ENCODE data around the gene WAS. TPM values are rescaled to one million over a fixed set of nuclear protein-coding genes. Genes with fewer than 3 reads are reported as not detected.
"Not testable (repeated sequence)": the region's sequence is repeated elsewhere in the genome, so short reads cannot be mapped to it uniquely, and the experiment has no call there.

Gene WAS
- total and polyA plus RNA-seq, 2 donors (not counting 1 experiment from before 2014, with no cell fraction given): 88.7 to 98.0 TPM

DNA sequence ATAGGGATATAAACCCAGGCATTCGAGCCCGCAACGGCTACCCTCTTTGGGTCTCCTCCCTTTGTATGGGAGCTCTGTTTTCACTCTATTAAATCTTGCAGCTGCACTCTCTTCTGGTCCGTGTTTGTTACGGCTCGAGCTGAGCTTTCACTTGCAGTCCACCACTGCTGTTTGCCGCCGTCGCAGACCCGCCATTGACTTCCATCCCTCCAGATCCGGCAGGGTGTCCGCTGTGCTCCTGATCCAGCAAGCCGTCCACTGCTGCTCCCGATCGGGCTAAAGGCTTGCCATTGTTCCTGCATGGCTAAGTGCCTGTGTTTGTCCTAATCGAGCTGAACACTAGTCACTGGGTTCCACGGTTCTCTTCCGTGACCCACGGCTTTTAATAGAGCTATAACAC is 28.9 kb upstream of the WAS start:
- H3K79me2 ChIP-seq (ENCODE audit: control insufficient read depth, insufficient read depth, low read length); H3K27me3 ChIP-seq (replicated peaks in 1 of 4; ENCODE audit: control extremely low read depth in 1 of 4, control insufficient read depth in 3 of 4, insufficient read depth in 4 of 4, low read length in 3 of 4); CTCF ChIA-PET; H2AFZ ChIP-seq (ENCODE audit: insufficient read depth, low read depth, low read length, poor library complexity, severe bottlenecking); H3K9me3 ChIP-seq (ENCODE audit: control extremely low read depth in 1 of 3, control insufficient read depth in 2 of 3, insufficient read depth in 1 of 3, low read length in 2 of 3); DNase-seq; H3K4me3 ChIP-seq (ENCODE audit: control extremely low read depth in 1 of 5, extremely low read depth in 1 of 5, insufficient read depth in 1 of 5, low read depth in 2 of 5, low read length in 4 of 5); H3K4me1 Mint-ChIP-seq; H3K27ac ChIP-seq (ENCODE audit: low read length in 2 of 2); H3K36me3 ChIP-seq (replicated peaks in 1 of 2; ENCODE audit: control extremely low read depth in 1 of 2, control insufficient read depth in 1 of 2, extremely low read depth in 1 of 2, insufficient read depth in 2 of 2, low read length in 1 of 2); H3K4me2 ChIP-seq (replicated peaks; ENCODE audit: low read depth, low read length, poor library complexity, severe bottlenecking); intact Hi-C loops (cut with micrococcal nuclease); H3K4me3 Mint-ChIP-seq; ATAC-seq (ENCODE audit: low read depth); H3K9me3 Mint-ChIP-seq (ENCODE audit: insufficient read depth); POLR2A ChIA-PET; H3K27ac Mint-ChIP-seq; H3K27me3 Mint-ChIP-seq; H3K4me1 ChIP-seq (ENCODE audit: control insufficient read depth in 2 of 2, insufficient read depth in 2 of 2, low read length in 2 of 2); H4K20me1 ChIP-seq (ENCODE audit: control insufficient read depth, insufficient read depth, low read length, poor library complexity, severe bottlenecking); H3K9ac ChIP-seq (ENCODE audit: low read length): not testable (repeated sequence)
- 87% methylated on average over 17 of the region's 19 CpGs for WGBS (ENCODE audit: insufficient coverage)

DNA sequence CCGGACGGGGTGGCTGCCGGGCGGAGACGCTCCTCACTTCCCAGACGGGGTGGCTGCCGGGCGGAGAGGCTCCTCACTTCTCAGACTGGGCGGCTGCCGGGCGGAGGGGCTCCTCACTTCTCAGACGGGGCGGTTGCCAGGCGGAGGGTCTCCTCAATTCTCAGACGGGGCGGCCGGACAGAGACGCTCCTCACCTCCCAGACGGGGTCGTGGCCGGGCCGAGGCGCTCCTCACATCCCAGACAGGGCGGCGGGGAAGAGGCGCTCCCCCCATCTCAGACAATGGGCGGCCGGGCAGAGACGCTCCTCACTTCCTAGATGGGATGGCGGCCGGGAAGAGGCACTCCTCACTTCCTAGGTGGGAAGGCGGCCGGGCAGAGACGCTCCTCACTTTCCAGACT is 23.9 kb upstream of the WAS start:
- H2AFZ ChIP-seq (ENCODE audit: insufficient read depth, low read depth, low read length, poor library complexity, severe bottlenecking); H3K79me2 ChIP-seq (ENCODE audit: control insufficient read depth, insufficient read depth, low read length); H3K4me1 Mint-ChIP-seq; ATAC-seq (ENCODE audit: low read depth); H3K4me3 Mint-ChIP-seq; H3K27ac ChIP-seq (ENCODE audit: low read length in 2 of 2); H3K4me2 ChIP-seq (replicated peaks; ENCODE audit: low read depth, low read length, poor library complexity, severe bottlenecking); H3K27me3 ChIP-seq (replicated peaks in 1 of 4; ENCODE audit: control extremely low read depth in 1 of 4, control insufficient read depth in 3 of 4, insufficient read depth in 4 of 4, low read length in 3 of 4); H3K9me3 ChIP-seq (ENCODE audit: control extremely low read depth in 1 of 3, control insufficient read depth in 2 of 3, insufficient read depth in 1 of 3, low read length in 2 of 3); intact Hi-C loops (cut with micrococcal nuclease); H3K36me3 ChIP-seq (replicated peaks in 1 of 2; ENCODE audit: control extremely low read depth in 1 of 2, control insufficient read depth in 1 of 2, extremely low read depth in 1 of 2, insufficient read depth in 2 of 2, low read length in 1 of 2); H3K9me3 Mint-ChIP-seq (ENCODE audit: insufficient read depth); H3K9ac ChIP-seq (ENCODE audit: low read length); CTCF ChIA-PET; H3K4me3 ChIP-seq (ENCODE audit: control extremely low read depth in 1 of 5, extremely low read depth in 1 of 5, insufficient read depth in 1 of 5, low read depth in 2 of 5, low read length in 4 of 5); H4K20me1 ChIP-seq (ENCODE audit: control insufficient read depth, insufficient read depth, low read length, poor library complexity, severe bottlenecking); DNase-seq; H3K27ac Mint-ChIP-seq; H3K27me3 Mint-ChIP-seq; H3K4me1 ChIP-seq (ENCODE audit: control insufficient read depth in 2 of 2, insufficient read depth in 2 of 2, low read length in 2 of 2); POLR2A ChIA-PET: not testable (repeated sequence)
- 95% methylated on average over 4 of the region's 34 CpGs for WGBS (ENCODE audit: insufficient coverage)

DNA sequence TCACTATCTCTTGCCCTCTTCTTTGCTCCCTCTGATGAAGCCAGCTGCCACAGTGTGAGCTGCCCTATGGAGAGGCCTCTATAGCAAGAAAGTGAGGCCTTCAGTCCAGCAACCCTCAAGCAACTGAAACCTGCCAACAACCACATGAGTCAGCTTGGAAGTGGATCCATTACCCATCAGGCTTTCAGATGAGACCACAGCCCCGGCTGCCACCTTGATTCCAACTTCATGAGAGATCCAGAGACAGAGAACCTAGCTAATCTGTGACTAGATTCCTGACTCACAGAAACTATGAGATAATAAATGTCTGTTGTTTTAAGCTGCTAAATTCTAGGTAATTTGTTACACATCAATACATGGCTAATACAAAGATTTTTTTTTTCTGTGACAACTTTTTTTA is 20.4 kb upstream of the WAS start:
- Histone ChIP-seq H2AFZ (ENCODE audit: insufficient read depth, low read depth, low read length, poor library complexity, severe bottlenecking) (no peak overlapping the region), H3K79me2 (ENCODE audit: control insufficient read depth, insufficient read depth, low read length) (no peaks in the 10 kb centered on the region), H3K27me3 (replicated peaks in 1 of 4; ENCODE audit: control extremely low read depth in 1 of 4, control insufficient read depth in 3 of 4, insufficient read depth in 4 of 4, low read length in 3 of 4) (no peaks in the 10 kb centered on the region), H3K4me3 (ENCODE audit: control extremely low read depth in 1 of 5, extremely low read depth in 1 of 5, insufficient read depth in 1 of 5, low read depth in 2 of 5, low read length in 4 of 5) (no peak overlapping the region), H3K27ac (ENCODE audit: low read length in 2 of 2) (no peak overlapping the region), H3K4me1 (ENCODE audit: control insufficient read depth in 2 of 2, insufficient read depth in 2 of 2, low read length in 2 of 2) (no peaks in the 10 kb centered on the region), H3K36me3 (replicated peaks in 1 of 2; ENCODE audit: control extremely low read depth in 1 of 2, control insufficient read depth in 1 of 2, extremely low read depth in 1 of 2, insufficient read depth in 2 of 2, low read length in 1 of 2) (no peaks in the 10 kb centered on the region), H4K20me1 (ENCODE audit: control insufficient read depth, insufficient read depth, low read length, poor library complexity, severe bottlenecking) (no peaks in the 10 kb centered on the region), H3K9me3 (ENCODE audit: control extremely low read depth in 1 of 3, control insufficient read depth in 2 of 3, insufficient read depth in 1 of 3, low read length in 2 of 3) (no peaks in the 10 kb centered on the region), H3K9ac (ENCODE audit: low read length) (no peak overlapping the region), H3K4me2 (replicated peaks; ENCODE audit: low read depth, low read length, poor library complexity, severe bottlenecking) (no peak overlapping the region)
- POLR2A ChIA-PET: no interaction called here
- no peak overlapping the region for H3K4me3 Mint-ChIP-seq
- DNase-seq: no peak
- CTCF ChIA-PET: interaction anchor here (1.2 kb wide), 1 partner anchor 15 kb away, joined by 5 read pairs; no protein-coding TSS in a partner anchor
- intact Hi-C loops (cut with micrococcal nuclease): no loop called here
- no peak for ATAC-seq (ENCODE audit: low read depth)
- no peaks in the 10 kb centered on the region for H3K27me3 Mint-ChIP-seq
- H3K4me1 Mint-ChIP-seq: no peaks in the 10 kb centered on the region
- H3K27ac Mint-ChIP-seq: no peak overlapping the region
- WGBS (ENCODE audit: insufficient coverage): no CpG with 5 or more reads among the region's 1 CpG
- no peaks in the 10 kb centered on the region for H3K9me3 Mint-ChIP-seq (ENCODE audit: insufficient read depth)
- no peak for TF ChIP-seq EZH2 (IDR thresholded peaks at IDR 0.05; ENCODE audit: borderline replicate concordance, insufficient read depth, low read depth, low read length, poor library complexity, severe bottlenecking)
- TF ChIP-seq, protein P1, sequence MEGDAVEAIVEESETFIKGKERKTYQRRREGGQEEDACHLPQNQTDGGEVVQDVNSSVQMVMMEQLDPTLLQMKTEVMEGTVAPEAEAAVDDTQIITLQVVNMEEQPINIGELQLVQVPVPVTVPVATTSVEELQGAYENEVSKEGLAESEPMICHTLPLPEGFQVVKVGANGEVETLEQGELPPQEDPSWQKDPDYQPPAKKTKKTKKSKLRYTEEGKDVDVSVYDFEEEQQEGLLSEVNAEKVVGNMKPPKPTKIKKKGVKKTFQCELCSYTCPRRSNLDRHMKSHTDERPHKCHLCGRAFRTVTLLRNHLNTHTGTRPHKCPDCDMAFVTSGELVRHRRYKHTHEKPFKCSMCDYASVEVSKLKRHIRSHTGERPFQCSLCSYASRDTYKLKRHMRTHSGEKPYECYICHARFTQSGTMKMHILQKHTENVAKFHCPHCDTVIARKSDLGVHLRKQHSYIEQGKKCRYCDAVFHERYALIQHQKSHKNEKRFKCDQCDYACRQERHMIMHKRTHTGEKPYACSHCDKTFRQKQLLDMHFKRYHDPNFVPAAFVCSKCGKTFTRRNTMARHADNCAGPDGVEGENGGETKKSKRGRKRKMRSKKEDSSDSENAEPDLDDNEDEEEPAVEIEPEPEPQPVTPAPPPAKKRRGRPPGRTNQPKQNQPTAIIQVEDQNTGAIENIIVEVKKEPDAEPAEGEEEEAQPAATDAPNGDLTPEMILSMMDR (IDR thresholded peaks at IDR 0.05): no peak

Data from B cell (primary cell).